Tibial artery (tissue), 4 donors: ENCODE results near the gene ZNF580.

ENCODE experiments used
- DNase-seq, 2 donors: peaks; one replicate each; pipeline ENCODE4 v3.0.0-alpha.2; 2019
- H3K27ac ChIP-seq, 2 donors: fragments of 200-600 bp; sonication (generic) in 1 of 2; 1 replicate in 1 of 2; 2 replicates in 1 of 2; pipeline ENCODE4 v1.5.1; 2018 to 2019; ENCODE audit warnings: mild to moderate bottlenecking in 1 of 2
- H3K27me3 ChIP-seq, 2 donors: fragments of 200-600 bp; sonication (generic) in 1 of 2; one replicate each; pipeline versions ENCODE4 v1.5.1 to v1.6.0; 2016 to 2019
- H3K36me3 ChIP-seq, 3 donors: fragments of 200-600 bp; sonication (generic) in 2 of 3; one replicate each; pipeline ENCODE4 v1.5.1; 2016 to 2019; ENCODE audit warnings: mild to moderate bottlenecking in 2 of 3
- H3K4me1 ChIP-seq, 4 donors: fragments of 200-600 bp; sonication (generic) in 2 of 4; 1 replicate in 3 of 4; 2 replicates in 1 of 4; pipeline ENCODE4 v1.5.1; 2016 to 2019
- H3K4me3 ChIP-seq, 2 donors: fragments of 200-600 bp; sonication (generic) in 1 of 2; 1 replicate in 1 of 2; 2 replicates in 1 of 2; pipeline ENCODE4 v1.5.1; 2018 to 2019; ENCODE audit warnings: mild to moderate bottlenecking in 2 of 2
- H3K9me3 ChIP-seq, 3 donors: fragments of 200-600 bp; sonication (generic) in 1 of 3; one replicate each; pipeline ENCODE4 v1.5.1; 2016 to 2019
- intact Hi-C: fragments of 100-400 bp; cut with DNase I; formaldehyde crosslinking; loops from one replicate; pipeline ENCODE4 v1.15.0; 2023; ENCODE audit warnings: low total_unique reads
- TF ChIP-seq, protein P1 (sequence below), 2 experiments: fragments of 200-600 bp in 1 of 2; fragments of 450-650 bp in 1 of 2; IDR thresholded peaks; one replicate each; pipeline ENCODE4 v1.5.1; 2017 to 2019; ENCODE audit warnings: antibody characterized with exemption in 2 of 2, mild to moderate bottlenecking in 1 of 2, moderate library complexity in 1 of 2

Gene ZNF580

DNA sequence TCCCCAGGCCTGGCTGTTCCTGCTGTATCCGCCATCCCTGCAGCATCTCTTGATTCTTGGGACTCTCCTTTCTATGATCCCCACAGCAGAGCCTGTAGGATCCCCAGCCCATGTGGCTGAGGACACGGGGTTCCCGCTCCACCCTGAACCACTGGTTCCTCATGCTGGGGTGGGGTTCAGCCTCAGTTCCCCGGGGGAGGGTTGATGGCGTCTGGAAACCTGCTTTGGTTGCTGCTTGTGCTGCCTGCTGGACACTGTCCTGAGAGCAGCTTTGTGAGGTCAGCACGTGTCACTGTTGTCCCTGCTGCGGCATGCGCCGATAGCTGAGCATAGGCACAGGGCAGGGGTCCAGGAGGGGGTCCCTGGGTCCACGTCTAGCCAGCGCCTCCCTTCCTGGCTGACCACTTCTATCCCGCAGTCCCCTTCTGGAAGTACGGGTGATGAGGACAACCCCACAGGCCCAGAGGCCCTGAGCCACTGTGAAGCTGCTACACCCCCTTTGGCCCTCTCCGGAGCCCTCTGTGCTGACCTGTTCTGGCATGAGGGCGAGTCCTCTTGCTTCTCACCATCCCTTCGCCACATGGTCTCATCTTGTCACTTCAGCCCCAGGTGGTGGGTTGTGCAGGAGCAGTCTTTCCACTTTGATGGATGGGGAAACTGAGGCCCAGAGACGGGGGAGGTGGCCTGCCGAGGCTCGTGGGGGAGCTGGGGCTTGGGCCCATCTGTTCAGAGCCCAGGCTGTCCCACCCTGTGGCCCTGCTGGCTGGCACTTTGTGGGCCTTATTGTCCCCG, 39.7 kb downstream of the ZNF580 start:
- Histone ChIP-seq H3K27me3 (no peaks in the 10 kb centered on the region), H3K4me3 (no peak overlapping the region), H3K4me1 (peaks cover 0 to 36% (median 31%) of the 10 kb centered on the region in 4 donors), H3K36me3 (peaks cover 38 to 81% (median 72%) of the 10 kb centered on the region in 3 donors), H3K27ac (no peak overlapping the region), H3K9me3 (no peaks in the 10 kb centered on the region)
- intact Hi-C loops: no loop called here
- TF ChIP-seq, protein P1, sequence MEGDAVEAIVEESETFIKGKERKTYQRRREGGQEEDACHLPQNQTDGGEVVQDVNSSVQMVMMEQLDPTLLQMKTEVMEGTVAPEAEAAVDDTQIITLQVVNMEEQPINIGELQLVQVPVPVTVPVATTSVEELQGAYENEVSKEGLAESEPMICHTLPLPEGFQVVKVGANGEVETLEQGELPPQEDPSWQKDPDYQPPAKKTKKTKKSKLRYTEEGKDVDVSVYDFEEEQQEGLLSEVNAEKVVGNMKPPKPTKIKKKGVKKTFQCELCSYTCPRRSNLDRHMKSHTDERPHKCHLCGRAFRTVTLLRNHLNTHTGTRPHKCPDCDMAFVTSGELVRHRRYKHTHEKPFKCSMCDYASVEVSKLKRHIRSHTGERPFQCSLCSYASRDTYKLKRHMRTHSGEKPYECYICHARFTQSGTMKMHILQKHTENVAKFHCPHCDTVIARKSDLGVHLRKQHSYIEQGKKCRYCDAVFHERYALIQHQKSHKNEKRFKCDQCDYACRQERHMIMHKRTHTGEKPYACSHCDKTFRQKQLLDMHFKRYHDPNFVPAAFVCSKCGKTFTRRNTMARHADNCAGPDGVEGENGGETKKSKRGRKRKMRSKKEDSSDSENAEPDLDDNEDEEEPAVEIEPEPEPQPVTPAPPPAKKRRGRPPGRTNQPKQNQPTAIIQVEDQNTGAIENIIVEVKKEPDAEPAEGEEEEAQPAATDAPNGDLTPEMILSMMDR (IDR thresholded peaks at IDR 0.05): no peak
- DNase-seq: no peak

DNA sequence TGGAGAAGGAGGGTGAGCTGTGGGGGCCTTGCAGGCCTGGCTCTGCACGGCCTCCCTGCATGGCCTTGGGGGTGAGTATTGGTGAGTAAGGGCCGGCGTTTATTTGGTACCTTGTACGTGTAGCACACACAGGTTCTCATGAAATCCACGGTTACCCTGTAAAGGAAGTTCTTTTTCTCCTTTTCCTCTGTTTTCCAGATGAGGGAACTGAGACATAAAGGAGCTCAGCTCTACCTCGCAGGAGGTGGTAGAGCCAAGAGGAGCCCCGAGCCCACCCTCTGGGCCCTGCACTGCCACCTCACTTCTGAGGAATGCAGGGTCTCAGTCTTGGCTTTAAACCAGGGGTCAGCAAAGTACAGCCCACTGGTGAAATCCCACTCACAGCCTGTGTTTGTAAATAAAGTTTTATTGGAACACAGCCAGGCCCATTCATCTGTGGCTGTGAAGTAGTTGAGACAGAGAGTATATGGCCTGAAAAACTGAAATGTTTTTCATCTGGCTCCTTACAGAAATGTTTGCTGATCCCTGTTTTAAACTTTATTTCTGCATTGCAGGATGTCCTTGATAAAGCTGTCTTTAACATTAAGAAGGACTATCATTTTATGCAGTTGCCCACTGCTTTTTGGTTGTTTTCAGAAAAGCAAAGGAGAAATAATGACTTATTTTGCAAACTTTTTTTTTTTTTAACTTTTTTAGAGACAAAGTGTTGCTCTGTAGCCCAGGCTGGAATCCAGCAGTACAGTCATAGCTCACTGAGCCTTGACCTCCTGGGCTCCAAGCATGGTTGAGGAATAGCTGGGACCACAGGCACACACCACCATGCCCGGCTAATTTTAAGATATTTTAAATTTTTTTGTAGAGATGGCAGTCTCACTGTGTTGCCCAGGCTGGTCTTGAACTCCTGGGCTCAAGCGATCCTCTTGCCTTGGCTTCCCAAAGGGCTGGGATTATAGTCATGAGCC, 40.6 kb downstream of the ZNF580 start:
- Histone ChIP-seq H3K27me3 (no peaks in the 10 kb centered on the region), H3K4me1 (peaks cover 0 to 28% (median 23%) of the 10 kb centered on the region in 4 donors), H3K4me3 (no peak overlapping the region), H3K27ac (no peak overlapping the region), H3K9me3 (no peaks in the 10 kb centered on the region), H3K36me3 (peaks cover 45 to 90% (median 81%) of the 10 kb centered on the region in 3 donors)
- intact Hi-C loops: no loop called here
- TF ChIP-seq, protein P1 (IDR thresholded peaks at IDR 0.05): no peak
- no peak for DNase-seq

DNA sequence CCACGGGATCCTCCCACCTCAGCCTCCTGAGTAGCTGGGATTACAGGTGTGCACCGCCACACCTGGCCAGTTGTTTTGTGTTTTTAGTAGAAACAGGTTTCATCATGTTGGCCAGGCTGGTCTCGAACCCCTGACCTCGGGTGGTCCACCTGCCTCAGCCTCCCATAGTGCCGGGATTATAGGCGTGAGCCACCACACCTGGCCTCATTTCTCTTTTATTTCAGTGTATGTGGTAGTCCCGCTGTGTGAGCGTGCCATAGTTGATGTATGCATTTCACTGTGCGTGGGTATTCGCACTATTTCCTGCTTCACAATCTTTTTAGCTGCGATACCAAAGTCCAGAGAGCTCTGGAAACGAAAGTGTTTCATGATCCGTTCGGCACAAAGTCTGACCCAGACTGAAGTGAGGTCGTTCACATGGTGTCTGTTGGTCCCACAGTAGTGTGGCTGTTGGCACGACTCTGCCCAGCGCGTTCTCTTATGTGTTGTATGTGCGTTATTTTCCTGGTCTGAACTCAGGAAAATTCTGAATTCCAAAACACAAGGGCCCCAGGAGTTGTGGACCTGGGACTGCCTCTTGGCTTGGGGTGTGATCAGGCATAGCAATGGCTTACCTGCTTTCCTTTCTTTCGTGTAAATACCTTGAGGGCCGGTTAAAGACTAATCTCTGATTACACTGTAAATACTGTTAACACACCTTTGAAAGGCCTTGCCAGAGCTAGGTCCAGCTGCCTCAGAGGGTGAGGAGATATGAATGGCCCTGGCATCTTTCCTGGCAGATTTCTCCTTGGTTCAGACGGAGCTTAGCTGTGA, 42.9 kb downstream of the ZNF580 start:
- peaks cover 0 to 8% (median 5%) of the 10 kb centered on the region in 4 donors for H3K4me1 ChIP-seq

DNA sequence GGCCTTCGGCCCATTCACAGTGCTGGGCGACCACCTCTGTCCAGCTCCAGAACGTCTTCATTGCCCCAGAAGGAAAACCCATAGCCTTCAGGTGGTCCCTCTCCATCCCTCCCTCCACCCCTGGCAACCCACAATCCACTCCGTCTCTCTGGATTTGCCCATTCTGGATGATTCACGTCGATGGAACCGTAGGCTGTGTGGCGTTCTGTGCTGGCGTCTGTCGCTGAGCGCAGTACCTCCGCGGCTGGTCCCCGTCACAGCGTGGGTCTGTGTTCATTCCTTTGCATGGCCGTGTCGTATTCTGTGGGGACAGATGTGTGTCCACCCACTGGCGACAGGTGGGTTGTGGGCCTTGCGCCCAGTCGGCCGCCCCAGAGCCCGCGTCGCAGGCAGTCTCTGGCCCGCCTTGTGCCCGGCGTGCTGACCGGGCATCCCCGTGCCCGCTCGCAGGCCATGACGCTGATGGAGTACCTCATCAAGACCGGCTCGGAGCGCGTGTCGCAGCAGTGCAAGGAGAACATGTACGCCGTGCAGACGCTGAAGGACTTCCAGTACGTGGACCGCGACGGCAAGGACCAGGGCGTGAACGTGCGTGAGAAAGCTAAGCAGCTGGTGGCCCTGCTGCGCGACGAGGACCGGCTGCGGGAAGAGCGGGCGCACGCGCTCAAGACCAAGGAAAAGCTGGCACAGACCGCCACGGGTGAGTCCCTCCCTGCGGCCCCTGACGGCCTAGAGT, 44.3 kb downstream of the ZNF580 start:
- Histone ChIP-seq H3K9me3 (no peaks in the 10 kb centered on the region), H3K27ac (no peak overlapping the region), H3K4me1 (peaks cover 0 to 4% (median 0%) of the 10 kb centered on the region in 4 donors), H3K27me3 (no peaks in the 10 kb centered on the region), H3K36me3 (peaks cover 54 to 98% (median 93%) of the 10 kb centered on the region in 3 donors), H3K4me3 (no peak overlapping the region)
- TF ChIP-seq, protein P1 (IDR thresholded peaks at IDR 0.05): no peak
- no peak for DNase-seq
- intact Hi-C loops: no loop called here

More for the DNA sequence above, 42.9 kb downstream of the ZNF580 start:
- peaks cover 48 to 98% (median 93%) of the 10 kb centered on the region in 3 donors for H3K36me3 ChIP-seq
- no peak for DNase-seq
- no peaks in the 10 kb centered on the region for H3K27me3 ChIP-seq
- TF ChIP-seq, protein P1 (IDR thresholded peaks at IDR 0.05): no peak
- no peaks in the 10 kb centered on the region for H3K9me3 ChIP-seq
- no peak overlapping the region for H3K27ac ChIP-seq
- no peak overlapping the region for H3K4me3 ChIP-seq
- intact Hi-C loops: no loop called here
